HepG2 (cell line): ENCODE measurements around the gene WDR35. TPM values are rescaled to one million over a fixed set of nuclear protein-coding genes. Genes with fewer than 3 reads are reported as not detected.

Source experiments
- AHR ChIP-seq: IDR thresholded peaks from 2 replicates; pipeline ENCODE4 v1.6.1; 2018; ENCODE audit warnings: missing genetic modification reagents, missing compliant biosample characterization
- AKNA ChIP-seq: sonication (generic); formaldehyde crosslinking; IDR thresholded peaks from 2 replicates; pipeline ENCODE4 v1.4.0; 2020; ENCODE audit warnings: missing genetic modification reagents, borderline replicate concordance
- ATRX ChIP-seq: sonication (generic); formaldehyde crosslinking; IDR thresholded peaks from 2 replicates; pipeline ENCODE4 v1.4.0; 2020; ENCODE audit warnings: missing genetic modification reagents, borderline replicate concordance
- CBX1 ChIP-seq: IDR thresholded peaks from one replicate; pipeline ENCODE4 v1.6.1; 2016; ENCODE audit warnings: antibody characterized with exemption, low read depth
- CCAR2 ChIP-seq: fragments of 200-400 bp; formaldehyde crosslinking; optimal IDR thresholded peaks from 2 replicates; pipeline ENCODE3; 2018; ENCODE audit warnings: low read depth, mild to moderate bottlenecking, low read length, moderate library complexity
- ELF1 ChIP-seq: sonication (generic); formaldehyde crosslinking; IDR thresholded peaks from 2 replicates; pipeline ENCODE4 v1.4.0; 2020; ENCODE audit warnings: missing genetic modification reagents
- FOXA1 ChIP-seq, 2 experiments: fragments of 450-650 bp in 1 of 2; sonication (generic) in 1 of 2; formaldehyde crosslinking in 1 of 2; IDR thresholded peaks; 2 replicates each; pipeline versions ENCODE4 v1.4.0 to v1.6.1; 2016 to 2020; ENCODE audit warnings: missing genetic modification reagents in 1 of 2
- JUNB ChIP-seq: sonication (generic); formaldehyde crosslinking; IDR thresholded peaks from 2 replicates; pipeline ENCODE4 v1.8.0; 2022; ENCODE audit warnings: missing genetic modification reagents, mild to moderate bottlenecking, borderline replicate concordance
- KDM4B ChIP-seq: sonication (generic); formaldehyde crosslinking; IDR thresholded peaks from 2 replicates; pipeline ENCODE4 v1.4.0; 2020; ENCODE audit warnings: missing genetic modification reagents
- KLF6 ChIP-seq: IDR thresholded peaks from 2 replicates; pipeline ENCODE4 v1.8.0; 2016; ENCODE audit warnings: missing biosample characterization, missing genetic modification reagents
- MAF1 ChIP-seq: sonication (generic); formaldehyde crosslinking; IDR thresholded peaks from 2 replicates; pipeline ENCODE4 v1.5.0; 2020; ENCODE audit warnings: missing genetic modification reagents, borderline replicate concordance
- MTERF4 ChIP-seq: sonication (generic); formaldehyde crosslinking; IDR thresholded peaks from 2 replicates; pipeline ENCODE4 v1.8.0; 2023; ENCODE audit warnings: mild to moderate bottlenecking, missing genetic modification reagents
- PHF8 ChIP-seq: sonication (generic); formaldehyde crosslinking; IDR thresholded peaks from 2 replicates; pipeline ENCODE4 v1.5.0; 2020; ENCODE audit warnings: missing genetic modification reagents
- PRMT3 ChIP-seq: sonication (generic); formaldehyde crosslinking; IDR thresholded peaks from 2 replicates; pipeline ENCODE4 v1.8.1; 2022; ENCODE audit warnings: low read depth, mild to moderate bottlenecking, moderate library complexity, missing genetic modification reagents, borderline replicate concordance
- YY1 ChIP-seq: IDR thresholded peaks from 2 replicates; pipeline ENCODE4 v1.6.1; 2011; ENCODE audit warnings: low read length, low read depth, moderate library complexity, mild to moderate bottlenecking; ENCODE audit not compliant: insufficient read depth, insufficient replicate concordance
- ZFAT ChIP-seq: sonication (generic); formaldehyde crosslinking; conservative IDR thresholded peaks from 2 replicates; pipeline ENCODE4 v1.8.1; 2023; ENCODE audit warnings: missing genetic modification reagents, inconsistent platforms
- ZFY ChIP-seq: sonication (generic); formaldehyde crosslinking; IDR thresholded peaks from 2 replicates; pipeline ENCODE4 v1.4.0; 2020; ENCODE audit warnings: missing genetic modification reagents
- ZNF138 ChIP-seq: sonication (generic); formaldehyde crosslinking; IDR thresholded peaks from 2 replicates; pipeline ENCODE4 v1.5.0; 2020; ENCODE audit warnings: mild to moderate bottlenecking, low read depth, missing genetic modification reagents
- ZNF234 ChIP-seq: sonication (generic); formaldehyde crosslinking; conservative IDR thresholded peaks from 2 replicates; pipeline ENCODE4 v1.5.1; 2020; ENCODE audit warnings: mild to moderate bottlenecking, missing genetic modification reagents
- ZNF530 ChIP-seq: sonication (generic); formaldehyde crosslinking; IDR thresholded peaks from 2 replicates; pipeline ENCODE4 v1.5.0; 2020; ENCODE audit warnings: low read depth, mild to moderate bottlenecking, missing genetic modification reagents
- ZNF543 ChIP-seq: sonication (generic); formaldehyde crosslinking; IDR thresholded peaks from 2 replicates; pipeline ENCODE4 v1.4.0; 2020; ENCODE audit warnings: mild to moderate bottlenecking, missing genetic modification reagents
- ZNF549 ChIP-seq: sonication (generic); formaldehyde crosslinking; IDR thresholded peaks from 2 replicates; pipeline ENCODE4 v1.5.0; 2020; ENCODE audit warnings: missing genetic modification reagents
- ZNF572 ChIP-seq: sonication (generic); formaldehyde crosslinking; IDR thresholded peaks from 2 replicates; pipeline ENCODE4 v1.5.1; 2020; ENCODE audit warnings: mild to moderate bottlenecking, missing genetic modification reagents
- ZNF83 ChIP-seq: sonication (generic); formaldehyde crosslinking; IDR thresholded peaks from 2 replicates; pipeline ENCODE4 v1.4.0; 2020; ENCODE audit warnings: missing genetic modification reagents, mild to moderate bottlenecking, borderline replicate concordance
- ZSCAN30 ChIP-seq: sonication (generic); formaldehyde crosslinking; IDR thresholded peaks from 2 replicates; pipeline ENCODE4 v1.5.0; 2020; ENCODE audit warnings: mild to moderate bottlenecking, missing genetic modification reagents
- polyA plus RNA-seq, 8 experiments: library from polyadenylated mRNA; depleted of rRNA in 3 of 8; stranded (reverse) in 7 of 8; unstranded in 1 of 8; fragments of >200 nt; fragmentation: Illumina TruSeq in 4 of 8; extraction: Trizol in 4 of 8; gene quantifications; 2 replicates each; pipeline versions ENCODE4 v1.2.1 to v1.2.3, GENCODE V29; 2011 to 2016; ENCODE audit warnings: low read depth in 4 of 8, missing spikeins in 1 of 8, mixed read lengths in 1 of 8; ENCODE audit not compliant: insufficient read depth in 1 of 8
- total RNA-seq, 5 experiments: library from RNA; depleted of rRNA; stranded (reverse); fragments of >200 nt; fragmentation: Illumina TruSeq; extraction: Trizol; gene quantifications; 2 replicates each; pipeline ENCODE4 v1.2.3, GENCODE V29; 2016; ENCODE audit warnings: low read depth in 1 of 5

WDR35 gene
- total and polyA plus RNA-seq, 2 of the 13 experiments (the other 11 are each of a cell fraction or from before 2014, with no cell fraction given) = 11.1 to 19.6 TPM

- TF ChIP-seq MTERF4 (peak; percentile 79), YY1 (peak; percentile 79), ATRX (CRISPR knock-in tag) (peak; percentile 77; the same call in 1 of the 2 replicates), ZNF572 (CRISPR knock-in tag) (peak; percentile 99), KLF6 (peak; percentile 91), ELF1 (CRISPR knock-in tag) (peak; percentile 84), FOXA1 (IDR thresholded peaks at IDR 0.05) (no peak), FOXA1 (CRISPR knock-in tag; IDR thresholded peaks at IDR 0.05) (no peak; the same call in none of the 2 replicates), MAF1 (peak; percentile 96; the same call in 1 of the 2 replicates), ZFY (CRISPR knock-in tag) (peak; percentile 99), ZNF530 (0 out of 2 replicates have a peak, but pooled peaks have one; percentile 75), JUNB (CRISPR knock-in tag) (no peak), PRMT3 (CRISPR knock-in tag) (no peak; the same call in 1 of the 2 replicates), KDM4B (CRISPR knock-in tag) (no peak), PHF8 (CRISPR knock-in tag) (peak; percentile 99), ZSCAN30 (CRISPR knock-in tag) (peak; percentile 18; the same call in 1 of the 2 replicates), CBX1 (peak; percentile 68), ZNF543 (CRISPR knock-in tag) (peak; percentile 97), AHR (peak; percentile 86; the same call in 1 of the 2 replicates), CCAR2 (no peak), AKNA (CRISPR knock-in tag) (no peak; the same call in 1 of the 2 replicates), ZNF138 (CRISPR knock-in tag) (peak; percentile 69), ZNF549 (CRISPR knock-in tag) (0 out of 2 replicates have a peak, but pooled peaks have one; percentile 47), ZNF234 (CRISPR knock-in tag) (no peak), ZFAT (CRISPR knock-in tag) (peak; percentile 76; the same call in 1 of the 2 replicates), ZNF83 (CRISPR knock-in tag) (peak; percentile 60; the same call in 1 of the 2 replicates)
Observed at GRCh38 chr2:19901442-19902215, 88.3 kb downstream of the WDR35 start, which contains the start of gene TTC32 (continued).
